OCI-LY1 (cell line): Measurements from ENCODE around the gene SPECC1L.
A peak's percentile ranks its signal among the peaks of the same experiment; 100 is the strongest.
"Not testable (repeated sequence)": the region's sequence is repeated elsewhere in the genome, so short reads cannot be mapped to it uniquely, and the experiment has no call there.

Experiments used
- H2AFZ ChIP-seq: fragments of 200-600 bp; sonication (generic), shearing (Covaris generic); 2 replicates; pipeline ENCODE4 v1.6.0; 2014; ENCODE audit warnings: antibody characterized with exemption, mild to moderate bottlenecking, low read length
- H3F3A ChIP-seq: fragments of 200-600 bp; sonication (generic), shearing (Covaris generic); 2 replicates; pipeline ENCODE4 v1.6.0; 2014; ENCODE audit warnings: mild to moderate bottlenecking, antibody characterized with exemption, low read length, moderate library complexity; ENCODE audit not compliant: insufficient read depth
- H3K27ac ChIP-seq: fragments of 200-600 bp; sonication (generic); 2 replicates; pipeline ENCODE4 v1.5.1; 2014; ENCODE audit warnings: low read length, mixed run types, mild to moderate bottlenecking, low read depth; ENCODE audit not compliant: poor library complexity, severe bottlenecking
- H3K27me3 ChIP-seq: fragments of 200-600 bp; sonication (generic); 2 replicates; pipeline ENCODE4 v1.6.0; 2014; ENCODE audit warnings: antibody characterized with exemption, mild to moderate bottlenecking, low read length, moderate library complexity; ENCODE audit not compliant: insufficient read depth
- H3K36me3 ChIP-seq: fragments of 200-600 bp; sonication (generic); 2 replicates; pipeline ENCODE4 v1.6.1; 2014; ENCODE audit warnings: mild to moderate bottlenecking, antibody characterized with exemption, low read length, moderate library complexity, mixed read lengths; ENCODE audit not compliant: insufficient read depth
- H3K4me1 ChIP-seq: fragments of 200-600 bp; sonication (generic); 2 replicates; pipeline ENCODE4 v1.5.1; 2014; ENCODE audit warnings: mild to moderate bottlenecking, low read length, moderate library complexity; ENCODE audit not compliant: insufficient read depth, severe bottlenecking
- H3K4me2 ChIP-seq: fragments of 200-600 bp; sonication (generic), shearing (Covaris generic); 2 replicates; pipeline ENCODE4 v1.6.1; 2014; ENCODE audit warnings: low read length
- H3K4me3 ChIP-seq: fragments of 200-600 bp; sonication (generic); 2 replicates; pipeline ENCODE4 v1.5.1; 2014; ENCODE audit warnings: low read length, low read depth, mild to moderate bottlenecking, mixed read lengths; ENCODE audit not compliant: poor library complexity, severe bottlenecking
- H3K79me2 ChIP-seq: fragments of 200-600 bp; shearing (Covaris generic); 2 replicates; pipeline ENCODE4 v1.6.1; 2016; ENCODE audit warnings: mixed run types, low read length, mixed read lengths; ENCODE audit not compliant: insufficient read depth
- H3K9ac ChIP-seq: fragments of 200-600 bp; sonication (generic), shearing (Covaris generic); 2 replicates; pipeline ENCODE4 v1.6.1; 2014; ENCODE audit warnings: mild to moderate bottlenecking, low read length, mixed read lengths
- H3K9me2 ChIP-seq: fragments of 200-600 bp; sonication (generic), shearing (Covaris generic); 2 replicates; pipeline ENCODE4 v1.6.1; 2014; ENCODE audit warnings: low read depth, mild to moderate bottlenecking, low read length, mixed read lengths
- H3K9me3 ChIP-seq: fragments of 200-600 bp; shearing (Covaris generic); 2 replicates; pipeline ENCODE4 v1.6.1; 2014; ENCODE audit warnings: low read length, mixed read lengths
- H4K20me1 ChIP-seq: fragments of 200-600 bp; sonication (generic), shearing (Covaris generic); 2 replicates; pipeline ENCODE4 v1.6.0; 2016; ENCODE audit warnings: mild to moderate bottlenecking, low read length; ENCODE audit not compliant: insufficient read depth
- EZH2 ChIP-seq: fragments of 200-600 bp; sonication (generic), shearing (Covaris generic); IDR thresholded peaks from 2 replicates; pipeline ENCODE4 v1.8.0; 2017; ENCODE audit warnings: borderline replicate concordance, mixed run types, mild to moderate bottlenecking, antibody characterized with exemption, low read length, moderate library complexity, mixed read lengths
- TF ChIP-seq, protein P1 (sequence below): fragments of 200-600 bp; sonication (generic), shearing (Covaris generic); IDR thresholded peaks from 2 replicates; pipeline ENCODE4 v1.5.1; 2017; ENCODE audit warnings: mild to moderate bottlenecking, antibody characterized with exemption, low read length, moderate library complexity, mixed read lengths

The SPECC1L gene

DNA sequence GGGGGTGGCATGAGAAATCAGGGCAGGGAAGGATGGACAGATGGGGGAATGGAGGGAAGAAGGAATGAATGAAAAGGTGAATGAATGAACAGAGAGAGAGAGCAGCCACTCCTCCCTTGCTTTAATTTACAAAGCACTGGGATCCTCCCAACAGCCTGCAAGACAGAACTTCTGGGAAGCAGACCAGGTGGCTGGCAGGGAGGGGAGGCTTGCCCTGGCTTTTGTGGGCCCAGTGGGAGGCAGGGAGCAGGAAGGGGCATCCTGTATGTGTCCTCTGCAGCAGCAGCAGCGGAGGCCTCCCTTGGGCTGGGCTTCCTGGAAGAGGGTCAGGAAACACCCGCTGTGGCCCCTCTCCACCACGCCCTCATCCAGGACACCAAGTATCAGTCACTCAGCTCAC is 27.2 kb upstream of the SPECC1L start:
- H3K27ac ChIP-seq, H3K27me3 ChIP-seq, H3F3A ChIP-seq, H4K20me1 ChIP-seq, H2AFZ ChIP-seq, H3K9me3 ChIP-seq, H3K9ac ChIP-seq, H3K4me3 ChIP-seq, H3K79me2 ChIP-seq, H3K9me2 ChIP-seq, H3K36me3 ChIP-seq: not testable (repeated sequence)
- Histone ChIP-seq H3K4me2 (peak overlapping the region; percentile 32; the same call in 1 of the 2 replicates), H3K4me1 (peaks cover 13% of the 10 kb centered on the region)

DNA sequence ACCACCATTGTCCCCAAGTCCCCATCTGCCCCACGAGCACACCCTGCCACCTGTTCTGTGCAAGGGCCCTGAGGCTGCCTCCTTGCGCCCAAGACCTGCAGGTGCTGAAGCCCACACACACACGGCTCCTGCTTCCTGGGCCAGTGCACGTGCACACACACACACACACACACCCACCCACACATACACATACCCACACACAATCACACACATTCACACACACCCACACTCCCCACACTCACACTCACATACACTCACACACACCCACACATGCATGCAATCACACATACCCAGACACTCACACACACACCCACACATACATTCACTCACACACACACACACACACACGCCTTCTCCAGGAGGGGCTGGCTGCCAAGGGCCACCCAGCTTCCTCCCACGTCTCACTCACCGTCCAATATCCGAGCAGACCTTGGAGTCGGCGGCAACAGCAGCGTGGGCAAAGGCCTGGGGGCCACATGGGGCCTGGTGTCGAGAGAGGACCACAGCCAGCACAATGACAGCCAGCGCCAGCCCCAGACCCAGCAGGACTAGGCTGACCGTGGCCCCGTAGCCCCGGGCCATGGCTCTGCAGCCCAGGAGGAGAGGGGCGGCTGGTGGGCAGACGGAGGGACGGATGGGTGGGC is 26.4 kb upstream of the SPECC1L start:
- no peak overlapping the region for H3K4me2 ChIP-seq

DNA sequence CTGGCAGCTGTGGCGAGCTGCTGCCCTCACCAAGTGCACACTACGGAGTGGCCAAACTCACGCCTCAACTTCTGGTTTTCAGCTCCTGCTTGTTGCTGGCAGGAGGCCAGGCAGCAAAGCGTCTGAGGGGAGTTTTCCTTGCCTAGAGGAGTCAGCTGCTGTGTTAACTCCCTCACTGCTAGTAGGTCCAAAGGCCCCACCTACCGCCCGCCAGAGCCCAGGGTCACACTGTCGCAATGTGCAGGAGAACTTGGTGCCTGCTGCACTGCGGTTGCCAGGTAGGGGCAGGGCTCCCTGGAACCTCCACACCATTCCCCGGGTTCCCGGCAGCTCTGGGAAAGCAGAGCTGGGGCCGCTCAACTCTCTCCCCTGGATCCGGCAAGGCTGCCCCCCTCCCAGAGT is 25.6 kb upstream of the SPECC1L start, which contains the start of gene GGT5:
Gene GGT5 (minus strand): TSS at position 53 of the 402 bp plus-strand sequence. CDS start 357 bp downstream, outside the sequence.
- not testable (repeated sequence) for H3K9me3 ChIP-seq, H4K20me1 ChIP-seq, H3K4me2 ChIP-seq, H3K4me3 ChIP-seq, H3K9ac ChIP-seq, H3F3A ChIP-seq, H3K9me2 ChIP-seq, H3K27ac ChIP-seq, H3K36me3 ChIP-seq, H3K79me2 ChIP-seq, H3K27me3 ChIP-seq, H2AFZ ChIP-seq
- peaks cover 13% of the 10 kb centered on the region for H3K4me1 ChIP-seq

More for the DNA sequence above, 26.4 kb upstream of the SPECC1L start:
- no peak overlapping the region for H2AFZ ChIP-seq
- H3K4me3 ChIP-seq = no peak overlapping the region
- TF ChIP-seq, protein P1, sequence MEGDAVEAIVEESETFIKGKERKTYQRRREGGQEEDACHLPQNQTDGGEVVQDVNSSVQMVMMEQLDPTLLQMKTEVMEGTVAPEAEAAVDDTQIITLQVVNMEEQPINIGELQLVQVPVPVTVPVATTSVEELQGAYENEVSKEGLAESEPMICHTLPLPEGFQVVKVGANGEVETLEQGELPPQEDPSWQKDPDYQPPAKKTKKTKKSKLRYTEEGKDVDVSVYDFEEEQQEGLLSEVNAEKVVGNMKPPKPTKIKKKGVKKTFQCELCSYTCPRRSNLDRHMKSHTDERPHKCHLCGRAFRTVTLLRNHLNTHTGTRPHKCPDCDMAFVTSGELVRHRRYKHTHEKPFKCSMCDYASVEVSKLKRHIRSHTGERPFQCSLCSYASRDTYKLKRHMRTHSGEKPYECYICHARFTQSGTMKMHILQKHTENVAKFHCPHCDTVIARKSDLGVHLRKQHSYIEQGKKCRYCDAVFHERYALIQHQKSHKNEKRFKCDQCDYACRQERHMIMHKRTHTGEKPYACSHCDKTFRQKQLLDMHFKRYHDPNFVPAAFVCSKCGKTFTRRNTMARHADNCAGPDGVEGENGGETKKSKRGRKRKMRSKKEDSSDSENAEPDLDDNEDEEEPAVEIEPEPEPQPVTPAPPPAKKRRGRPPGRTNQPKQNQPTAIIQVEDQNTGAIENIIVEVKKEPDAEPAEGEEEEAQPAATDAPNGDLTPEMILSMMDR = no peak
- no peak for TF ChIP-seq EZH2
- no peak overlapping the region for H3K9ac ChIP-seq
- peaks cover 13% of the 10 kb centered on the region for H3K4me1 ChIP-seq
- H3K27ac ChIP-seq = no peak overlapping the region
- no peaks in the 10 kb centered on the region for H3K9me2 ChIP-seq
- no peaks in the 10 kb centered on the region for H3K79me2 ChIP-seq
- no peaks in the 10 kb centered on the region for H3K36me3 ChIP-seq
- H3K27me3 ChIP-seq = no peaks in the 10 kb centered on the region
- no peaks in the 10 kb centered on the region for H3K9me3 ChIP-seq
- no peaks in the 10 kb centered on the region for H3F3A ChIP-seq
- no peaks in the 10 kb centered on the region for H4K20me1 ChIP-seq

DNA sequence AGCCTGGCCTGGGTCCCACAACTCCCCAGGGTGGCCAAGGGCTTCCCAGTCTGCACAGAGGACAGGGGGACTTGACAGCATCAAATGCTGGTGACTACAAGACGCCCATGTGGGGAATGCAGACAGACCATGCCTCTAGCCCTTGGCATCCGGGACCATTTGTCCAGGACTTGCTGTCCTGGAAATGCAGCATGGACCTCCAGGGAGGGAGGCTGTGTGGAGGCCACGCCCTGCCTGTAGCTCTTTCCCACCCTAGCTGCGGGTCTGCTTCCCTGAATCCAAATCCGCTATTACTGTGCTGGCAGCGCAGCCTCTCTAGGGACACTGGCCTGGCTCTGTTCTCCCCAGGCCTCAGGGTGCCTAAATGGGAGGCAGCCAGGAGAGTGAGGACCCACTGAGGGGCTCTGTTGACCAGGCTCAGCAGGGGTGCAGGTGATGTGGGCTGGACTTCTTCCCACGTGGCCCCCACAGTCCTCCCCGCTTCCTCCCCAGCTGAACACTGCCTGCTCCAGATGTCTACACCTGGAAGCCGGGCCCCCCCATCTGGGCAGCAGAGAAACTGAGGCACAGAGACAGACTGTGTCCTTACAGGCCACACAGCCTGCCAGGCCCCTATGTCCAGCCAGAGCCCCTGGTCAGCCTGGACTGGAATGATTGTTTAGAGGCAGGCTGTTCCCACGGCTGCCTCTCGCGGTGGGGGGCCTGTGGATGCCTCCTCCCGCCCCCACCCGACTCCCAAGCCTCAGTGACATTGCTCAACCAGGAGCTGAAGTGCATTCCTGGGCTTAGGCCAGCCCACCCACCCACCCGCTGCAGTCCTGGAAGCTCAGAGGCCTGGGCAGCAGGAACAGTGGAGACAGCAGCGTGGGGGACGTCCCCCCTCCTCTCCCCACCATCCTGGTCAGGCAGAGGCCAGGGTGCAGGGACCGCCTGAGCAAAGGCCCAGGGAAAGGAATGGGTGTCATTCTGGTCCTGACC is 24.8 kb upstream of the SPECC1L start:
- H3K79me2 ChIP-seq, H2AFZ ChIP-seq, H3K36me3 ChIP-seq, H3K9me2 ChIP-seq, H3K4me3 ChIP-seq, H3K4me2 ChIP-seq, H3K9ac ChIP-seq, H3F3A ChIP-seq, H3K27ac ChIP-seq, H3K27me3 ChIP-seq, H3K9me3 ChIP-seq, H4K20me1 ChIP-seq: not testable (repeated sequence)
- H3K4me1 ChIP-seq = peaks cover 13% of the 10 kb centered on the region
